ENCODE measurements around the gene CAV1. TPM values are rescaled to one million over a fixed set of nuclear protein-coding genes. Genes with fewer than 3 reads are reported as not detected.

The CAV1 gene
- total RNA-seq, 1 donor from 2014 or later, result 0.12 TPM

GRCh38 chr7:116591202-116592040, 66.6 kb downstream of the CAV1 start:
- Mint-ChIP-seq H3K27me3 (peaks cover 40% of the 10 kb centered on the region), H3K27ac (no peak overlapping the region), H3K4me1 (peaks cover 23% of the 10 kb centered on the region), H3K4me3 (no peak overlapping the region), H3K36me3 (ENCODE audit: low read depth) (no peaks in the 10 kb centered on the region), H3K9me3 (no peaks in the 10 kb centered on the region)
- intact Hi-C loops (cut with micrococcal nuclease), result loop anchor here (1.0 to 5.0 kb wide), 2 partner anchors 81 to 218 kb away; partner anchors contain the start of gene MET
- DNase-seq, result no peak

DNA sequence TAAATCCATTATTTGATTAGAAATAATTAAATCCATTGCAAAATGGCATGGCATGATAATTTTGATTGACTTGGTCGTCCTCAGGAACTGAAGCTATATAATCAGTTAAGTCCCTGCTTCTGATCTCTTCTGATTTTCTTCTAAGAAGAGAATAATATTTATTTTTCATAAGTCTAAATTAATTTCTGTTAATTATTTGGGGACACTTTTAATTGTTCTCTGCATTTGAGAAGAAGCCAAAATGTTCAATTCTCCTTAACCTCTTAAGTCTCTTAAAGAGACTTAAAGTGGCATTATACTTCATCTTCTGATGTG, 67.2 kb downstream of the CAV1 start:
- Mint-ChIP-seq H3K4me1 (peaks cover 23% of the 10 kb centered on the region), H3K4me3 (no peak overlapping the region), H3K9me3 (no peaks in the 10 kb centered on the region), H3K36me3 (ENCODE audit: low read depth) (no peaks in the 10 kb centered on the region), H3K27ac (no peak overlapping the region), H3K27me3 (peaks cover 43% of the 10 kb centered on the region)
- intact Hi-C loops (cut with micrococcal nuclease), result loop anchor here (5.0 kb wide), 1 partner anchor 80 kb away; the partner anchor contains the start of gene MET
- DNase-seq, result no peak

- DNase-seq, result no peak
- Mint-ChIP-seq H3K9me3 (no peaks in the 10 kb centered on the region), H3K4me3 (no peak overlapping the region), H3K27me3 (peaks cover 43% of the 10 kb centered on the region), H3K27ac (no peak overlapping the region), H3K4me1 (peaks cover 20% of the 10 kb centered on the region), H3K36me3 (ENCODE audit: low read depth) (no peaks in the 10 kb centered on the region)
- intact Hi-C loops (cut with micrococcal nuclease), result loop anchor here (5.0 kb wide), 1 partner anchor 80 kb away; the partner anchor contains the start of gene MET
Measured at GRCh38 chr7:116592445-116592844, 67.6 kb downstream of the CAV1 start.

- intact Hi-C loops (cut with micrococcal nuclease), result loop anchor here (5.0 kb wide), 1 partner anchor 79 kb away; the partner anchor contains the start of gene MET
- Mint-ChIP-seq H3K27me3 (peaks cover 50% of the 10 kb centered on the region), H3K4me1 (peaks cover 12% of the 10 kb centered on the region)
Measured at GRCh38 chr7:116593359-116594075, 68.7 kb downstream of the CAV1 start.

DNA sequence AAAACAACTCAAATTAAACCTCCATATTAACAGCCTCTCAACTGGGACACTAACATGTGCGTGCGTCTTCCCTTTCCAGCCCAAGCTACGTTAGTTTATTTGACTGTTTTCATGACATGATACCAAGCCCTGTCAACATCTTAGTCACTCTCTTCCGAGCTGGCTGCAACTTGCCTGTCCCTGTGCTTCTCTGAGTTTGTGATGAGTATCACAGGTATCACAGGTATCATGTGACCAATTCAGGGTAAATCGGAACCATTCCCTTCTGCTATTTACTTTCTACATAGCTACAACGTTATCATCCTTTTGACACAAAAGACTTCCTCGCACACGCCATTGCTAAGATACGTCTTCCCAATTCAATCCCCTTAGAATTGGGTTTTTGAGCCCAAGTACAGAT, 70.2 kb downstream of the CAV1 start:
- Mint-ChIP-seq H3K27me3 (peaks cover 49% of the 10 kb centered on the region), H3K27ac (no peak overlapping the region), H3K4me3 (no peak overlapping the region), H3K36me3 (ENCODE audit: low read depth) (no peaks in the 10 kb centered on the region), H3K4me1 (peaks cover 7% of the 10 kb centered on the region), H3K9me3 (no peaks in the 10 kb centered on the region)
- intact Hi-C loops (cut with micrococcal nuclease), result no loop called here
- DNase-seq, result no peak

More at GRCh38 chr7:116593359-116594075, 68.7 kb downstream of the CAV1 start:
- no peaks in the 10 kb centered on the region for H3K9me3 Mint-ChIP-seq
- no peak for DNase-seq
- H3K4me3 Mint-ChIP-seq, result no peak overlapping the region
- H3K27ac Mint-ChIP-seq, result no peak overlapping the region
- no peaks in the 10 kb centered on the region for H3K36me3 Mint-ChIP-seq (ENCODE audit: low read depth)

GRCh38 chr7:116597384-116597783, 72.5 kb downstream of the CAV1 start:
- Mint-ChIP-seq H3K9me3 (no peaks in the 10 kb centered on the region), H3K27ac (no peak overlapping the region), H3K27me3 (peaks cover 39% of the 10 kb centered on the region), H3K4me3 (no peak overlapping the region), H3K36me3 (ENCODE audit: low read depth) (no peaks in the 10 kb centered on the region), H3K4me1 (peaks cover 5% of the 10 kb centered on the region)
- intact Hi-C loops (cut with micrococcal nuclease), result no loop called here
- DNase-seq, result no peak

- peaks cover 31% of the 10 kb centered on the region for H3K27me3 Mint-ChIP-seq
- no peaks in the 10 kb centered on the region for H3K36me3 Mint-ChIP-seq (ENCODE audit: low read depth)
- no peak overlapping the region for H3K4me3 Mint-ChIP-seq
- intact Hi-C loops (cut with micrococcal nuclease), result no loop called here
- H3K4me1 Mint-ChIP-seq, result peaks cover 3% of the 10 kb centered on the region
- no peaks in the 10 kb centered on the region for H3K9me3 Mint-ChIP-seq
- DNase-seq, result no peak
- H3K27ac Mint-ChIP-seq, result no peak overlapping the region
Measured at GRCh38 chr7:116598278-116598677, 73.4 kb downstream of the CAV1 start.

DNA sequence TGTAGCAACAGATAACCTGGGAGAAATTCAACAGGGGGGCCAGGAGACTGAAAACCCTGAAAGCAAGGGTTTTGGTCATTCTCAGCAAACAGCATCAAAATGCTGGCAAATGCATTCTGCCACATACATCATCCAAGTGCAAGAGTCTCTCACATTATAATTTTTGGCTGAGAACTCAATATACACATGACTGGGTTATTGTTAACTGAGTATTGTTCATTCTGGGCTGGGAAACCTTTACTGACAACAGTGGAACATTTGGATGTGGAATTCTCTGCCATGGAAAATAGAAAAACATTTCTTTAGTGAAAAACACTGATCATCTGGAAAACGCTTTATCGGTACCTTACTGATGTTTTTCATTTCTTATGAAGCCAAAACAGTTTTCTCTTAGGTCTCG, 74.0 kb downstream of the CAV1 start:
- H3K27me3 Mint-ChIP-seq, result peaks cover 27% of the 10 kb centered on the region
- intact Hi-C loops (cut with micrococcal nuclease), result no loop called here

DNA sequence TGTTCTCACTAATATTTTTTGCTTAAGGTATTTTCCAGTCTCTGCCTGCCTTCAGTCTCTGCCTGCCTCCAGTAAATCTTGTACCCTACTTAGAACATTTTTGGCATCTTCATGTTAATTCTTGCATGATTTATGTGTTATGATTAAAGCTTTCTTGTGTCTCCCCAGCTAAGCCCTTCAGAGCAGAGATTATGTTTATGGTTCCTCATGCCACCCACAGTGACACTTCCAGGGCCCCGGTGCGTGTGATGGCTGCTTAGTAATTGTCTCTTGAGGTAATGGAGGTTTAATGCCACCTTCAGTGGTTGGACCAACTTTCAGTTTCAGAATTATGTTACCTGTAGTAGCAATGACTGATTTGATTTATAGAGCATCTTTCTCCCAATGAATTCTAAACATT, 76.6 kb downstream of the CAV1 start:
- peaks cover 3% of the 10 kb centered on the region for H3K4me1 Mint-ChIP-seq
- no peaks in the 10 kb centered on the region for H3K36me3 Mint-ChIP-seq (ENCODE audit: low read depth)
- no peak overlapping the region for H3K27ac Mint-ChIP-seq
- no peaks in the 10 kb centered on the region for H3K9me3 Mint-ChIP-seq
- intact Hi-C loops (cut with micrococcal nuclease), result no loop called here
- no peak for DNase-seq
- no peak overlapping the region for H3K4me3 Mint-ChIP-seq
- peaks cover 16% of the 10 kb centered on the region for H3K27me3 Mint-ChIP-seq

More for the DNA sequence above, 74.0 kb downstream of the CAV1 start:
- Mint-ChIP-seq H3K4me3 (no peak overlapping the region), H3K9me3 (no peaks in the 10 kb centered on the region), H3K4me1 (peaks cover 3% of the 10 kb centered on the region), H3K27ac (no peak overlapping the region), H3K36me3 (ENCODE audit: low read depth) (no peaks in the 10 kb centered on the region)
- no peak for DNase-seq

DNA sequence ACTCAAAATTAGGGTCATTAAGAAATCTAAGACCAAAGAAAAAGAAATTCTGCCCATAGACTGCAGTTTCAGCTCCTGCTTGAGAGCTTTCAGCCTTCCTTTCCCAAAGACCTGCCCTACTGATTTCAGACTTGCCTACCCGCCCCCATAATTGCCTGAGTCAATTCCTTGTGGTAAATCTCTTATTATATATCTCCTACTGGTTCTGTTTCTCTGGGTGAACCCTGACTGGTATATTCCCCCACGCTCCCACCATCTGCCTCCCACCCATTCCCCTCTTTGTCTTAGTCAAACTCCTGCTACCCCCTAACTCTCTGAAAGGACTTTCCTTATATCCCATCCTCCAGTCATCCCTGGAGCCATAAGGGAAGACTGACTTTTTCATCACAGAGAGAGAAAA, 82.5 kb downstream of the CAV1 start:
- intact Hi-C loops (cut with micrococcal nuclease), result no loop called here
- Mint-ChIP-seq H3K27ac (no peak overlapping the region), H3K27me3 (peaks cover 8% of the 10 kb centered on the region), H3K36me3 (ENCODE audit: low read depth) (no peaks in the 10 kb centered on the region), H3K4me3 (no peak overlapping the region), H3K4me1 (no peaks in the 10 kb centered on the region), H3K9me3 (no peaks in the 10 kb centered on the region)
- no peak for DNase-seq

GRCh38 chr7:116610210-116610609, 85.4 kb downstream of the CAV1 start:
- Mint-ChIP-seq H3K9me3 (no peaks in the 10 kb centered on the region), H3K4me3 (no peak overlapping the region), H3K27ac (no peak overlapping the region), H3K27me3 (peaks cover 12% of the 10 kb centered on the region), H3K4me1 (no peaks in the 10 kb centered on the region), H3K36me3 (ENCODE audit: low read depth) (no peaks in the 10 kb centered on the region)
- intact Hi-C loops (cut with micrococcal nuclease), result no loop called here
- no peak for DNase-seq

- no peak overlapping the region for H3K27ac Mint-ChIP-seq
- DNase-seq, result no peak
- no peaks in the 10 kb centered on the region for H3K9me3 Mint-ChIP-seq
- H3K4me3 Mint-ChIP-seq, result no peak overlapping the region
- H3K36me3 Mint-ChIP-seq (ENCODE audit: low read depth), result no peaks in the 10 kb centered on the region
- peaks cover 12% of the 10 kb centered on the region for H3K27me3 Mint-ChIP-seq
- intact Hi-C loops (cut with micrococcal nuclease), result no loop called here
- H3K4me1 Mint-ChIP-seq, result no peaks in the 10 kb centered on the region
Measured at GRCh38 chr7:116610721-116611120, 85.9 kb downstream of the CAV1 start.

Data from activated CD4-positive, alpha-beta T cell treated with anti-CD3 and anti-CD28 coated beads, Interleukin-2, amount 10 ng/mL, durations not matched to agents 24 days and 14 days (primary cell).